HG02678 (cell line): ENCODE results near the gene FGF18.

Source experiments
- ATAC-seq: cut with Tn5 transposase; IDR thresholded peaks from one replicate; pipeline ENCODE4 v1.9.1; 2021; ENCODE audit warnings: mild to moderate bottlenecking, moderate library complexity; ENCODE audit not compliant: unreplicated experiment

The FGF18 gene

GRCh38 chr5:171436804-171437285 lies 17.4 kb downstream of the FGF18 start:
- no peak for ATAC-seq

GRCh38 chr5:171437286-171437821 lies 17.9 kb downstream of the FGF18 start:
- ATAC-seq: no peak

GRCh38 chr5:171438738-171439137 lies 19.3 kb downstream of the FGF18 start:
- ATAC-seq: no peak

- ATAC-seq: no peak
These were observed 21.9 kb downstream of the FGF18 start for GRCh38 chr5:171441246-171441791.

GRCh38 chr5:171442287-171443042 lies 23.0 kb downstream of the FGF18 start:
- peak; percentile 50 for ATAC-seq

GRCh38 chr5:171444582-171444981 lies 25.1 kb downstream of the FGF18 start:
- no peak for ATAC-seq

GRCh38 chr5:171445644-171446516 lies 26.4 kb downstream of the FGF18 start:
- ATAC-seq: no peak

GRCh38 chr5:171447226-171447625 lies 27.8 kb downstream of the FGF18 start:
- no peak for ATAC-seq

- no peak for ATAC-seq
These were observed 30.0 kb downstream of the FGF18 start for GRCh38 chr5:171449426-171449825.

GRCh38 chr5:171450423-171451331 lies 31.2 kb downstream of the FGF18 start:
- ATAC-seq: no peak

GRCh38 chr5:171451421-171451820 lies 32.0 kb downstream of the FGF18 start:
- no peak for ATAC-seq

- ATAC-seq: no peak
These were observed 33.7 kb downstream of the FGF18 start for GRCh38 chr5:171453056-171453725.

GRCh38 chr5:171453988-171454387 lies 34.5 kb downstream of the FGF18 start:
- ATAC-seq: no peak

GRCh38 chr5:171454549-171454948 lies 35.1 kb downstream of the FGF18 start:
- ATAC-seq: no peak

GRCh38 chr5:171455522-171455921 lies 36.1 kb downstream of the FGF18 start:
- no peak for ATAC-seq

GRCh38 chr5:171457208-171457981 lies 37.9 kb downstream of the FGF18 start:
- ATAC-seq: no peak

- no peak for ATAC-seq
These were observed 40.4 kb downstream of the FGF18 start for GRCh38 chr5:171459839-171460238.

- ATAC-seq: no peak
These were observed 42.9 kb downstream of the FGF18 start for GRCh38 chr5:171462136-171462927.
